ENCODE measurements around the gene PURA.

The PURA gene

DNA sequence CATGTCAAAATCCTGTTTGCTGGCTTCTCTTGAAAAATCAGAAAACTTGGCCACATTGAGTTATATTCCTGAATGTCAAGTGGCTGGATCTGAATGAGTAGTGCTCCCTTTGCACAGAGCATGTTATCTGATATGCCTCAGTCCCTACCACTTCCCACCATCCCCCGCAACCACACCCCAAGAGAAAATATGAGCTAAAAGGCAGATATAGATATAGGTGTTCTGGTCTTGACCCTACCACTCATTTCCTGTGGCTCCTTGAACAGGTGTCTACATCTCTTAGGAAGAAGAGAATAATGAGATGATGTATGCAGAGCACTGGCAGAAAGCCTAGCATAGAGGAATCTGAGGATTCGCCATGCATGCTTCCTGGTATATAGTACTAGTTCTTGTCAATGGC, 54.5 kb downstream of the PURA start:
- Histone ChIP-seq H3K4me3 (ENCODE audit: insufficient read depth, low read length, poor library complexity, severe bottlenecking) (no peak overlapping the region), H3F3A (ENCODE audit: insufficient read depth) (no peaks in the 10 kb centered on the region), H4K20me1 (ENCODE audit: low read depth, low read length) (no peaks in the 10 kb centered on the region), H3K27me3 (ENCODE audit: low read length) (no peaks in the 10 kb centered on the region), H3K9me3 (ENCODE audit: insufficient read depth, low read length) (no peaks in the 10 kb centered on the region), H3K27ac (ENCODE audit: low read depth, low read length) (no peak overlapping the region), H3K9ac (ENCODE audit: low read length) (no peak overlapping the region), H3K79me2 (ENCODE audit: insufficient read depth, low read length) (no peaks in the 10 kb centered on the region), H2AFZ (ENCODE audit: low read depth, low read length, severe bottlenecking) (no peak overlapping the region), H3K36me3 (ENCODE audit: low read length) (no peaks in the 10 kb centered on the region), H3K9me2 (replicated peaks; ENCODE audit: insufficient read depth, low read length) (no peaks in the 10 kb centered on the region), H3K4me2 (ENCODE audit: low read depth, low read length, poor library complexity, severe bottlenecking) (no peak overlapping the region)
- TF ChIP-seq, protein P1, sequence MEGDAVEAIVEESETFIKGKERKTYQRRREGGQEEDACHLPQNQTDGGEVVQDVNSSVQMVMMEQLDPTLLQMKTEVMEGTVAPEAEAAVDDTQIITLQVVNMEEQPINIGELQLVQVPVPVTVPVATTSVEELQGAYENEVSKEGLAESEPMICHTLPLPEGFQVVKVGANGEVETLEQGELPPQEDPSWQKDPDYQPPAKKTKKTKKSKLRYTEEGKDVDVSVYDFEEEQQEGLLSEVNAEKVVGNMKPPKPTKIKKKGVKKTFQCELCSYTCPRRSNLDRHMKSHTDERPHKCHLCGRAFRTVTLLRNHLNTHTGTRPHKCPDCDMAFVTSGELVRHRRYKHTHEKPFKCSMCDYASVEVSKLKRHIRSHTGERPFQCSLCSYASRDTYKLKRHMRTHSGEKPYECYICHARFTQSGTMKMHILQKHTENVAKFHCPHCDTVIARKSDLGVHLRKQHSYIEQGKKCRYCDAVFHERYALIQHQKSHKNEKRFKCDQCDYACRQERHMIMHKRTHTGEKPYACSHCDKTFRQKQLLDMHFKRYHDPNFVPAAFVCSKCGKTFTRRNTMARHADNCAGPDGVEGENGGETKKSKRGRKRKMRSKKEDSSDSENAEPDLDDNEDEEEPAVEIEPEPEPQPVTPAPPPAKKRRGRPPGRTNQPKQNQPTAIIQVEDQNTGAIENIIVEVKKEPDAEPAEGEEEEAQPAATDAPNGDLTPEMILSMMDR (IDR thresholded peaks at IDR 0.05; ENCODE audit: insufficient read depth, low read length, poor library complexity, severe bottlenecking): no peak
- no peak for TF ChIP-seq EZH2phosphoT487 (conservative IDR thresholded peaks at IDR 0.05; ENCODE audit: low read length)

DNA sequence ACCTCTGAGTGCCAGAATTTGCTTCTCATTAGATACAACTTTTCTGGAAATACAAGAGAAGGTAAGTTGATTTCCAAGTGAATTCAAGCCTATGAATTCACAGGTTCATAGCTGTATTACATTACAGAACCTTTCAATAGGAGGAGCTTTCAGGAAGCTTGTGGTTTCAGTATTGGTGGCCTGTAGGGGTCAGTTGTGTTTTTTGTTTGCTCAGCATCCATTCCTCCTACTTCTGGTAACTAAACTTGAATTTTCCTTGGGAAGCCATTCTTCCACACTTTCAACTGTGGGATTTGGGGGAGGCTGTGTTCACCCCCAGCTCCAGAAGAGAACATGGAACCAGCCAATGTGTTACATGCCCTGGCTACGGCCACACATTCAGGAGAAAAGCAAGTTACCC, 55.5 kb downstream of the PURA start:
- Histone ChIP-seq H3K9ac (ENCODE audit: low read length) (no peak overlapping the region), H3F3A (ENCODE audit: insufficient read depth) (0 out of 2 replicates have a peak, but pooled peaks cover 1% of the 10 kb centered on the region), H3K27me3 (ENCODE audit: low read length) (no peaks in the 10 kb centered on the region), H3K4me3 (ENCODE audit: insufficient read depth, low read length, poor library complexity, severe bottlenecking) (no peak overlapping the region), H3K36me3 (ENCODE audit: low read length) (no peaks in the 10 kb centered on the region), H3K4me2 (ENCODE audit: low read depth, low read length, poor library complexity, severe bottlenecking) (no peak overlapping the region), H2AFZ (ENCODE audit: low read depth, low read length, severe bottlenecking) (no peak overlapping the region), H3K27ac (ENCODE audit: low read depth, low read length) (no peak overlapping the region), H3K9me3 (ENCODE audit: insufficient read depth, low read length) (no peaks in the 10 kb centered on the region), H4K20me1 (ENCODE audit: low read depth, low read length) (no peaks in the 10 kb centered on the region), H3K79me2 (ENCODE audit: insufficient read depth, low read length) (no peaks in the 10 kb centered on the region), H3K9me2 (replicated peaks; ENCODE audit: insufficient read depth, low read length) (no peaks in the 10 kb centered on the region)
- TF ChIP-seq EZH2phosphoT487 (conservative IDR thresholded peaks at IDR 0.05; ENCODE audit: low read length): no peak
- TF ChIP-seq, protein P1 (IDR thresholded peaks at IDR 0.05; ENCODE audit: insufficient read depth, low read length, poor library complexity, severe bottlenecking): no peak

DNA sequence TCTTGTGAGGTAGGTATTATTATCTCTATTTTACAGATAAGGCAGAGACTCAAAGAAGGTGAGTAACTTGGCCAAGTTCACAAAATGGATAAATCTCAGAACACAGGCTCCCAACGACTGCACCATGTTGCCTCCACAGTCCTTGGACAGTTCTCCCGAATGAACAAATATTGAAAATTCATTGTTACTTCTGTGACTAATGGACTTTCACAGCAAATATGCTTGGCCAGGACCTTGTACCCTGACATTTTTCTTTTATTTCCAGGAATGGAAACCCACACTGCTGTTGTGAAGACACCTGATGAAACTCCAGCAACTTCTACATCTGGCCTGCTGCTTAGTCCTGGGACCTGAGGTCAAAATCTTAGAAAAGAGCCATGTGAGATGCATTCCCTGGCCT, 58.6 kb downstream of the PURA start:
- Histone ChIP-seq H3K27me3 (ENCODE audit: low read length) (no peaks in the 10 kb centered on the region), H3F3A (ENCODE audit: insufficient read depth) (0 out of 2 replicates have a peak, but pooled peaks cover 3% of the 10 kb centered on the region), H3K4me3 (ENCODE audit: insufficient read depth, low read length, poor library complexity, severe bottlenecking) (no peak overlapping the region), H3K9me3 (ENCODE audit: insufficient read depth, low read length) (no peaks in the 10 kb centered on the region), H2AFZ (ENCODE audit: low read depth, low read length, severe bottlenecking) (no peak overlapping the region), H3K9ac (ENCODE audit: low read length) (no peak overlapping the region), H3K79me2 (ENCODE audit: insufficient read depth, low read length) (no peaks in the 10 kb centered on the region), H3K36me3 (ENCODE audit: low read length) (no peaks in the 10 kb centered on the region), H4K20me1 (ENCODE audit: low read depth, low read length) (no peaks in the 10 kb centered on the region), H3K9me2 (replicated peaks; ENCODE audit: insufficient read depth, low read length) (no peaks in the 10 kb centered on the region), H3K27ac (ENCODE audit: low read depth, low read length) (no peak overlapping the region), H3K4me2 (ENCODE audit: low read depth, low read length, poor library complexity, severe bottlenecking) (no peak overlapping the region)
- TF ChIP-seq, protein P1 (IDR thresholded peaks at IDR 0.05; ENCODE audit: insufficient read depth, low read length, poor library complexity, severe bottlenecking): no peak
- no peak for TF ChIP-seq EZH2phosphoT487 (conservative IDR thresholded peaks at IDR 0.05; ENCODE audit: low read length)

All from SU-DHL-6 (cell line).